Stimulated activated CD8-positive, alpha-beta memory T cell treated with anti-CD3 and anti-CD28 coated beads, Interleukin-7, amount 100 ng/mL, for 1 hour (primary cell): ENCODE data around the gene DDX19B.
"Not testable (repeated sequence)": the region's sequence is repeated elsewhere in the genome, so short reads cannot be mapped to it uniquely, and the experiment has no call there.

Experiments
- DNase-seq, 2 donors: peaks; one replicate each; pipeline ENCODE4 v3.0.0-alpha.2; 2020; ENCODE audit warnings: low read depth in 2 of 2

Gene DDX19B

DNA sequence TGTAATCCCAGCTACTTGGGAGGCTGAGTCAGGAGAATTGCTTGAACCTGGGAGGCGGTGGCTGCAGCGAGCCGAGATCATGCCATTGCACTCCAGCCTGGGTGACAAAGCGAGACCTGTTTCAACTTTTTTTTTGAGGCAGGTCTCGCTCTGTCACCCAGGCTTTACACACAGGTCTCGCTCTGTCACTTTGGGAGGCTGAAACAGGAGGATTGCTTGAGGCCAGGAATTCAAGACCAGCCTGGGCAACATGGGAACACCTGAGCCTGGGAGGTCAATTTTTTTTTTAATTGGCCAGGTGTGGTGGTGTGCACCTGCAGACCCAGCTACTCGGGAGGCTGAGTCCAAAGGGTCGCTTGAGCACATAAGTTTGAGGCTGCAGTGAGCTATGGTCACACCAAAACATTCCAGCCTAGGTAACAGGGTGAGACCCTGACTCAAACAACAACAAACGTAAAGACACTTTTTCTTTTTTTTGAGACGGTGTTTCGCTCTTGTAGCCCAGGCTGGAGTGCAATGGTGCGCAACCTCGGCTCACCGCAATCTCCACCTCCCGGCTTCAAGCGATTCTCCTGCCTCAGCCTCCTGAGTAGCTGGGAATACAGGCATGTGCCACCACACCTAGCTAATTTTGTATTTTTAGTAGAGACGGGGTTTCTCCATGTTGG is 11.5 kb upstream of the DDX19B start:
- not testable (repeated sequence) for DNase-seq

DNA sequence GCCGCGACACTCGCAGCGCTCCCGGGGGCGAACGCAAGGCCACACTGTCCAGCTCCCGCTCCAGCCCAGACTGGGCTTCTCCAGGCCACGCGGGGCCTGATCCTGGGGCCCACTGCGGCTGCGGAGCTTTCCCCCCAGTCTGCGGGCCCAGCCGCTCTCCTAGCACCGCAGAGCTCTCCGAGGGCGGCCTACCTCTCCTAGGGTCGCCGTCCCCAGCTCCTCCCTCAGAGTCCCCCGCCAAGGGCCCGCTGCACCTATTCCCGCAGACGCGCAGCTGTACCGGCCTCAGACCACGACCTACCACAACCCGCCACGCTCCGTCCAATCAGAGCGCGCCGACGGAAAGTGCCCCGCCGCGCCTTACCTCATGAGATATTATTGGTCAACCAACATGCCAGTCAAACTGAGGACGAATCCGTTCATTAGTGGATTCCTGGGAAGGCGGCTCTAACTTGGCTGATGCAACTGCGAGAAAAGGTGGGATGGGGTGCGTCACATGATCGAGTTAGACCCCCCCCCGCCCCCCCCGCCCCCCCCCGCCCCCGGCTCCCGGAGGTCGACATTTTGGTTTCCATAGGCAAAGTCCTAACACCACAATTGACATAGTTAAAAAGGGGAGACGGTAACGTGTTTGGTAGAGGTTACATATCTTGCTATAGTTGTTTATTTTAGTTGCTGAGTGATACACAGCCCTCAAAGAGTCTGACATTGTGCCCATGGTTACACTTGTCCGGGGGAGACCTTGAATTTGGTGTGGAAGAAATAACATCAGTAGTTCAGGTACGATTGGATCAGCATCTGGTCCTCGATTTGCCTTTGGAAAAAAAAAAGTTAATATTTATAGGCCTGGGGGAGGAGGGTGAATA is 9.5 kb upstream of the DDX19B start, which contains the start of gene AARS1:
Gene AARS1, minus strand, starts transcription at position 278 of the 866 bp plus-strand sequence. CDS start 6,743 bp downstream, outside the sequence.
- peak; percentile 80 to 81 for DNase-seq

DNA sequence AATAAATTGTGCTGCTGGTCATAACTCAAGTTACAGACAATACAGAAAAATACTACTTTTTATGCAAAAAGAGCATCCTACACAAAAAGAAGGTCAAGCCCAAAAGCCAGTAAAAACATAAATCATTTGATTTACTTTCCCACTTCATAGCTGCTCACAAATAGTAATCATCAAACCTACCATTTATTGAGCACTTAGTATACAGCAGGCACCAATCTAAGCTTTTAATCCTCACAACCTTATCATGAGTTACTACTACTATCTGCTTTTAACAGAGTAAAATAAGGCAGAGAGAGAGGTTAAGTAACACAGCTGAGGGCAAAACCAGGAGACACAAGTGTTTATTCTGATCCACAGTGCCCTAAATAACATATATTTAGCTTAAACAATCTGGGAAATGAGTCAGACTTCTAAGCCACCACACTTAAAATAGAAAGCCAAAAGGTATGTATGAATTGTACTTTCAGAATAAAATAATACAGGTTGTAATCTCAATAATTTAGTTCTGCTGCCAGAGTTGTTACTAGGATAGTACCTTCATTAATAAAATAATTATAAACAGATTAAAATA is 8.0 kb upstream of the DDX19B start:
- DNase-seq, result no peak

DNA sequence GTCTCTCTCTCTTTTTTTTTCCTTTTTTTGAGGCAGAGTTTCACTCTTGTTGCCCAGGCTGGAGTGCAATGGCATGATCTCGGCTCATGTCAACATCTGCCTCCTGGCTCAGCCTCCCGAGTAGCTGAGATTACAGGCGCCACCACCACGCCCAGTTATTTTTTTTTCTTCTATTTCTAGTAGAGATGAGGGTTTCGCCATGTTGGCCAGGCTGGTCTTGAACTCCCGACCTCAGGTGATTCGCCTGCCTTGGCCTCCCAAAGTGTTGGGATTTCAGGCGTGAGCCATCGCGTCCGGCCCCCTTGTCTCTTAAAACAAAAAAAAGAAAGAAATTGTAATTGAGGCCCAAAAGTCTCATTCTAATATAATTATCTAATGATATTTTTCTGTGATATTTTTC is 6.8 kb upstream of the DDX19B start:
- not testable (repeated sequence) for DNase-seq

DNA sequence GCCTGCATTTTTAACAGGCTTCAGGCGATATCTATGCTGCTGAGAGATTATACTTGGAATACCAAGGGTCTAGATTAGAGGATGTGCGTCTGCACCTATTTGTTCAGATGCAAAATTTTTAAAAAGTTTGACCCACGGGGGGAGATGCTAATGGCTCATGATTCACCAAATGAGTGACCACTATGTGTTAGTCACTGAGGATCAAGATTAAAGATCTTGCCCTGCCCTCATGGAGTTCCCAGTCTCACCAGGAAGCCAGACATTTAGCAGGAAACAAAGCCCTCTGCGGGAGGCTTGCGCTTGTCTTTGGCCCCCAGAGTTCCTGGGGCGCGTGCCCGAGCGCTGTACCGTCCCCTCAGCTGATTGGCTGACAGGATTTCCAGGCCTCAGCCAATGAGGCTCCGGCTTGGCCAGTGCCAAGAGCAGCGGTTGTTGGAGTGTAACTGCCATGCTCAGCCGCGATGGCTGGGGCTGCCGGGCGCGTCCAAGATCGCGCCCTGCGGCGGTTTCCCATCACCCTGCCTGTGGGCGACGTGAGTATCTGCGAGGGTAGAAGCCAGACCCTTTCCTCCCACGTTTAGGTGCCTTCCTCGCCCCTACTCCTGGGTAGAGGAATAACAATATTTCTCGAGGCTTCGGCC is 4.5 kb upstream of the DDX19B start:
- no peak for DNase-seq

DNA sequence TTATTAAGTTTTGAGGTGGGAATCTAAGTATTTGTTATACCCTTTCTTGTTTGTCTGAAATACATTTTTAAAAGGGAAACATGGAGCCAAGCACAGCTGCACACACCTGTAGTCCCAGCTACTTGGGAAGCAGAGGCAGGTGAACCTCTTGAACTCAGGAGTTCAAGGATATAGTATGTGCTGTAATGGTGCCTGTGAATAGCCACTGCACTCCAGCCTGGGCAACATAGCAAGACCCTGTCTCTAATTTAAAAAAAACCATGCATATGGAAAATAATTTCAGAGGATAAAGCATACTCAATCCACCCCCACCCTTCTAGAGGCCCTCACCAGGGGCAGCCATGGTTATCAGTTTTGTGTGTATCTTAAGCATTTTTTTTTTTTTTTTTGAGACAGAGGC is 3.4 kb upstream of the DDX19B start:
- no peak for DNase-seq

DNA sequence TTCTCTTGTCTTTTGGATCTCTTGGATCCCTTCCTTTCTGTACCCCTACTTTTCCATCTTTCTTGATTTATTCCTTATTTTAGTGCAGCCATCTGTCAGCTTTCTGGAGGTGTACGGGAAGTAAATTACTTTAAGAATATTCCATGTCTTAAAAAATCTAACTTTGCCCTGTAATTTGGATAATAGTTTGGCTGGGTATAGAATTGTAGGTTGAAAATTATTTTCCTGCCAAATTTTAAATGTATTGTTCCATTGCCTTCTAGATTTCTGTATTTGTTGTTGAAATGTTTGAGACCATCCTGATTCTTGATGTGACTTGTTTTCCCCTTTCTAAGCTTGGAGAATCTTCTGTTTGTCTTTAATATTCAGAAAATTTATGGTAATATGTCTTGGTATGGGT is 2.1 kb downstream of the DDX19B start:
- no peak for DNase-seq

DNA sequence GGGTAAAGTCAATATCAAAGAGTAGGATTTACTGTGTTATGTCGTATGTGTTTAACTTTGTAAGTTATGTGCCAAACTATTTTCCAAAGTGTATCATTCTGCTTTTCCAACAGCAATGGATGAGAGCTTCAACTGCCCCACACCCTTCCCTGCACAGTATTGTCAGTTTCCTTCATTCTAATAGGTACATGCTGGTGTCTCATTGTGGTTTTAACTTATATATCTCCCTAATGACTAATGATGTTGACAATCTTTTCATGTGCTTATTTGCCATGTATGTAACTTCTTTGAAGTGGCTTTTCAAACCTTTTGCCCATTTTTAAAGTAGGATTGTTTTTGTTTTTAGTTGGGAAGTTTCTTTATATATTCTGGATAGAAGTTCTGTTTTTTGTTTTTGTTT is 3.8 kb downstream of the DDX19B start:
- DNase-seq, result no peak

DNA sequence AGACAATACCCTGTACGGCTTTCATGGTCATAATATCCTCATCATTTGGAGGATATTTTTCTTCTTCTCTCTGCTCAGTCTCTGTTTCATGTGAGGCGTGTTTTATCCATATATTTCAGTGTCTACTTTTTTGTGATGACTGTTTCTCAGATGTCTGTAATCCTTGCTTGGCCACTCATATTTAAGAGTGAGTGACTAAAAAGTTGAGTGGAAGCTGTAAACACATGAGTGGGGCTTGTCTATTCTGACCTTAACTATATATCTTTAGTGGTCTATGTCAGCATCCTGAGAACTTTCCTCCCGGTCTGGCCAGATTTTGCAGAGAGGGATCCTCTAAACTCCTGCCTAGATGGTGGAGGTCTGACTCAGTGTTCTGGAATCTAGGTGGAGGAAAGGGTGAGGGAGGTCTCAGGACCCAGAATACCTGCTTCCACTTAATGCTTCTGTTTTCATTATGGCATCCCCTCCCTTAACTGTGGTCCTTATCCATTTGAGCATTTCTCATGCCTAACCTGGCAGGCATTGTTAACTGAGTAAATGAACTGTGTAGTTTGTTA is 6.0 kb downstream of the DDX19B start:
- no peak for DNase-seq

DNA sequence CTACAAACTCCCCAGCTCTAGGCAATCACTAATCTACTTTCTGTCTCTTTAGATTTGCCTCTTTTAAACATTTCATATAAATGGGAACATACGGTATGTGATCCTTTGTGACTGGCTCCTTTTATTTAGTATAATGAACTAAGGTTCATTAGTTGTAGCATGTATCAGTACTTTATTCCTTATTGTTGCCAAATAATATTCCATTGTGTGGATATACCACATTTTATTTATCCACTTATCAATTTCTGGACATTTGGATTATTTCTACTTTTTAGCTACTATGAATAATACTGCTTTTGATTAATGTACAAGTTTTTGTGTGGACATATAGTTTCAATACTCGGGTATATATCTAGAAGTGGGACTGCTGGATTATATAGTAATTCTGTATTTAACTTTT is 7.9 kb downstream of the DDX19B start:
- DNase-seq, result no peak

DNA sequence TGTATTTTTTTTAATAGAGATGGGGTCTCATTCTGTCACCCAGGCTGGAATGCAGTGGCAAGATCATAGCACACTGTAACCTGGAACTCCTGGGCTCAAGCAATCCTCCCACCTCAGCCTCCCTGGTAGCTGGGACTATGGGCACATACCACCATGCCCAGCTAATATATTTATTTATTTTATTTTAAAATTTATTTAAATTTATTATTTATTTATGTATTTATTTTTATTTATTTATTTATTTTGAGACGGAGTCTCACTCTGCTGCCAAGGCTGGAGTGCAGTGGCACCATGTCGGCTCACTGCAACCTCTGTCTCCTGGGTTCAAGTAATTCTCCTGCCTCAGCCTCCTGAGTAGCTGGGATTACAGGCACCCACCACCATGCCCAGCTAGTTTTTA is 8.7 kb downstream of the DDX19B start:
- not testable (repeated sequence) for DNase-seq

DNA sequence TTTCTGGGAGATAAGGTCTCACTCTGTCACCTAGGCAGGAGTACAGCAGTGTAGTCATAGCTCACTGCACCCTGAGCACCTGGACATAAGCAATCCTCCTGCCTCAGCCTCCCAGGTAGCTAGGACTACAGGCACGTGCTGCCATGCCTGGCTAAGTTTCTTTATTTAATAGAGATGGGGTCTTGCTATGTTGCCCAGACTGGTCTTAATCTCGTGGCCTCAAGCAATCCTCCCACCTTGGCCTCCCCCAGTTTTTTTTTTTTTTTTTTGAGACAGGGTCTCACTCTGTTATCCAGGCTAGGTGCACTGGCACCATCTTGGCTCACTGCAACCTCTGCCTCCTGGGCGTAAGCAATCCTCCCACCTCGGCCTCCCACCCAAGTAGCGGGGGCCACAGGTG is 21.1 kb downstream of the DDX19B start:
- DNase-seq, result no peak

DNA sequence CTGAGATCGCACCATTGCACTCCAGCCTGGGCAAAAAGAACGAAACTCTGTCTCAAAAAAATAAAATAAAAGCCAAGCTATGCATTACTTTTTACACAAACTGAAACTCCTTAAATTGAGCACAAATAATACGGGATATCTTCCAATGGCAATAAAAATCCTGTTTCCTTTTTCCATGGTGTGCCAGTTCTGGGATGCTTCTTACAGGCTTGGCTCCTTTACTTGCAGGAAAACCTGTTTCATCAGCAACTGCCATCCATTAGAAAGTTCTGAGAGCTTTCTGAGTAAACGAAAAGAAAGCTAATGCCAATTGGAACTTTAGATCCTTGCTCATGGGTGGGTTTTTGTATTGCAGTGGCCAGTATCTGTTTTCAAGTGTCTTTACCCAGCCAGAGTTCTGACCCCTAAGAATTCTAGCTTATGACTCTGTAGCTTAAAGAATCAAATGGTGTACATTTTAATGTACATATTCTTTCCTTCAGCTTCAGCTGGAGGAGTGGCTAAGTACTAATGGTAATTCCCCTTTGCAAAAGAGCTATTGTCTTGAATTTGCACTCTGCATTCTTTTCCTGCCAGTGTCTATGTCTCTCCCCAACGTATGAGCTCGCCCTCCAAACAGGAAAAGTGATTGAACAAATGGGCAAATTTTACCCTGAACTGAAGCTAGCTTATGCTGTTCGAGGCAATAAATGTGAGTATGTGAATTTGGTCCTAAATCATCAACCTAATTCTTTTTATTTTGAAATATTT is 26.2 kb downstream of the DDX19B start:
- no peak for DNase-seq

DNA sequence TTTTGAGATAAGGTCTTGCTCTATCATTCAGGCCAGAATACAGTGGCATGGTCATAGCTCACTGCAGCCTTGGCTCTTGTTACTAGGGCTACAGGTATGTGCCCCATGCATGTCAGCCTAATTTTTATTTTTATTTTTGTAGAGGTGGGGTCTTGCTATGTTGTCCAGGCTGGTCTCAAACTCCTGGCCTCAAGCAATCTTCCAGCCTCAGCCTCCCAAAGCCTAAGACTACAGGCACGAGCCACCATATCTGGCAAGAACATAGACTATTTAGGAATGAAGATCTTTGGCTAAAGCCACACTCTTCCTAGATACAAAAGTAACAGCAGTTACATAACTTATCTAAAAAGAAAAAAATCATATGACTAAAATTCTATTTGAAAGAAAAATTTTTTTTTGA is 32.1 kb downstream of the DDX19B start:
- no peak for DNase-seq

DNA sequence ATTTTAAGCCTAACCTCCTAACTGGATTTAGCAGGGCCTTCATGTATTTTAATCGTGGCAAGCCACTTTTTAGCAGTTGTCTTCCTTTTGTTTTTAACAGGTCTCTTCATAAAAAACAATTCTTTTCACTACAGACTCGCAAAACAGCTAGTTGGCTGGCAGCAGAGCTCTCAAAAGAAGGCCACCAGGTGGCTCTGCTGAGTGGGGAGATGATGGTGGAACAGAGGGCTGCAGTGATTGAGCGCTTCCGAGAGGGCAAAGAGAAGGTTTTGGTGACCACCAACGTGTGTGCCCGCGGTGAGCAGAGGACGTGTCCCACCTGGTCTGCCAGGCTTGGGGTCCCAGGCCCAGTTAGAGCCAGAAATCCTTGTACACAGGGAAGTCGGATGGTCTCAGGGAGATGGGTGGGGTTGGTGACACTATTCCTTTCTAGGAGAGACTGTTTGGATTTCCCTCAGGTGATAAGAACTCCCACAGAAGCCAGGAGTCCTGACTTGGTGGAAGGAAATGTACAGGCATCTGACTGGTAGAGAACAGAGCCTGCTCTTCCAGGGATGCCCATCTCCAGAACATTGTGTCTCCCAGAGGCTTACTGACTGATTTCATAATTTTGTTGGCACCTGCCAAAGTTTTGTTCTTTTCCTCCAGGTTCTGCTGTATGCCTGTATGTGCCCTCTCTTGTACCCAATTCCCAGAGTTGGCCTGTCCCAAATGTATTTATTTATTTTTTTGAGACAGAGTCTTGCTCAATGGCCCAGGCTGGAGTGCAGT is 32.8 kb downstream of the DDX19B start:
- DNase-seq, result peak in 1 of 2 donors; percentile 3

DNA sequence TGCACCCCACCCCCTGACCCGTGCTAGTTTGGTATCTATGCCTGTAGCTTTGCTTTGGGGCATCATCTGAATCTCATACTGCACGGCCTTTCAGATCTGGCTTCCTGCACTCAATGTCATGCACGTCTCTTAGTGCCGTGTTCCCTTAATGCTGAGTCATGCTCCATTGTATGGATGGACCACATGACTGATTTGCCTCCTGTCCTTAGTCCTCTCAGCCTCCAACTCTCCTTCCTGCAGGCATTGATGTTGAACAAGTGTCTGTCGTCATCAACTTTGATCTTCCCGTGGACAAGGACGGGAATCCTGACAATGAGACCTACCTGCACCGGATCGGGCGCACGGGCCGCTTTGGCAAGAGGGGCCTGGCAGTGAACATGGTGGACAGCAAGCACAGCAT is 33.7 kb downstream of the DDX19B start:
- DNase-seq, result not testable (repeated sequence)

DNA sequence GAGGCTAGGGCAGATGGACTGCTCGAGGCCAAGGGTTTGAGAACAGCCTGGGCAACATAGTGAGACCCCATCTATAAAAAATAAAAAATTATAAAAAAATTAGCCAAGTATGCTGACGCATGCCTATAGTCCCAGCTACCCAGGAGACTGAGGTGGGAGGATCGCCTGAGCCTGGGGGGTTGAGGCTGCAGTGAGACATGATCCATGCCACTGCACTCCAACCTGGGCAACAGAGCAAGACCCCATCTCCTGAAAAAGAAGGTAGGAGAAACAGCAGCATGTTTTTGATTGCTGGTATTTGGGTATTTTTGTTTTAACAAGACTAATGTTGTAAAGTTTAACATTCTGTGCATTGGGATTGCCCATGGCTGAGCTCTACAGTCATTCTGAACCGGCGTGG is 38.8 kb downstream of the DDX19B start:
- no peak for DNase-seq

DNA sequence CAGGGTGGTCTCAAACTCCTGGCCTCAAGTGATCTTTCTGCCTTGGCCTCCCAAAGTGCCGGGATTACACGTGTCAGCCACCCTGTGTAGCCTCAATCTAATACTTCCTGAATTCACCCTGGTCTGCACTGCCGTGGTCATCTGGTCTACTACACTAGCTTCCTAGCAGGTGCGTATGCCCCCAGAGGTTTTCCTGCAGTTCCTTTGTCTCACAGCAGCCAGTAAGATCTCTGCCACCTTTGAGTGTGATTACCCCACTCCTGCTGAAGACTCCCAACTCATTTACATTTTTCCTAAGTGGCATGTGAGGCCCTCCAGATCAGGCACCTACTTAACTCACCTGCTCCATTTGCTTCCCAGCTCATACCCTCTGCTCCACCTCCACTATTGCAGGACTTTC is 42.6 kb downstream of the DDX19B start:
- no peak for DNase-seq

DNA sequence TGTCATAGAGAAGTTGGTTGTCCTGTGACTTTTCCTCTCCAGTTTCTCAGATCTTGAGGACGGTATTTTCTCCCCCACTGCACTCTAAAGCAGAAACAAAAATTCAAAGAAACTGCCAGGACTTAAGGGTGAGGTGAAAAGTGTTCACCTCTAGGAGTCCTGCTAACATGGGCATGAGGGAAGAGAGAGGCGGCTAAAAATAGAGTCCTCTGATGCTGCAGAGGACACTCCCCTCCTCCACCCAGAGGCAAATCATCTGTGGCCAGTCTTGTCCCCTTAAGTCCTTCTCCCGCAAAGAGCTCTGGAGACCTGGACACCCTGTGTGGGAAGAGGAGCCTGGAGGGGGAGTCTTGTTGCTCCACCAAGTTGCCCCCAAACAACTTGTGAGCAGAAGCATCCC is 43.0 kb downstream of the DDX19B start:
- no peak for DNase-seq

DNA sequence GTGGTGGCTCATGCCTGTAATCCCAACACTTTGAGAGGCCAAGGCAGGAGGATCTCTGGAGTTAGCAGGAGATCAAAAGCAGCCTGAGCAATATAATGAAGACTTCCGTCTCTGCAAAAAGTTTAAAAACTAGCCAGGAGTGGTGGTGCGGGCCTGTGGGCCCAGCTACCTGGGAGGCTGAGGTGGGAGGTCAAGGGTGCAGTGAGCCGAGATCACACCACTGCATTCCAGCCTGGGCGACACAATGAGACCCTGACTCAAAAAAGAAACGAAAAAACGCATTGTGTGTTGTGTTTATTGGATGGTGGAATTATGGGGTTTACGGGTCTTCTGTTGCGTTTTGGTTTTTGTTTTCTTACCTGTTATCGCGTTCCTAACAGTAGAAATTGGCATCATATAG is 46.9 kb downstream of the DDX19B start:
- no peak for DNase-seq

DNA sequence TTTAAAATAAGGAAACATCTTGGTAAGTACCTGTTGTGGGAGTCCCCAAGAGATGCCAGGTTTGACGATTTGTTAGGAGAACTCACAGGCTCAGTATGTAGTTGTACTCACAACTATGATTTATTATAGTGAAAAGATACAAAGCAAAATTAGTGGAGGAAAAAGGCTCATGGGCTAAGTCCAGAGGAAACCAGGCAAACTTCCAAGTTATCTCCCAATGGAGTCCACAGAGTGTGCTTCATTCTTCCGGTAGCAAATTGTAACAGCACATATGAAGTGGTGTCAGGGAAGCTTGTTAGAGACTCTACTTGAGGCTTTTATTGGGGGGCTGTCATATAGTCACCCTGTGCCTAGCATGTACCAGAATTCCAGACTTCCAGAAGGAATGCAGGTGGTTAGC is 50.0 kb downstream of the DDX19B start:
- no peak for DNase-seq
